ENCODE data around the gene ZNF200. TPM values are rescaled to one million over a fixed set of nuclear protein-coding genes. Genes with fewer than 3 reads are reported as not detected.
"Not testable (repeated sequence)": the region's sequence is repeated elsewhere in the genome, so short reads cannot be mapped to it uniquely, and the experiment has no call there.

ZNF200 gene
- total RNA-seq, 1 donor from 2014 or later = 5.1 TPM

- DNase-seq (ENCODE audit: missing footprints) = no peak
- intact Hi-C loops (cut with DNase I) = no loop called here
- no peak for ATAC-seq
These were observed 47.8 kb downstream of the ZNF200 start for GRCh38 chr16:3186946-3187690.

- intact Hi-C loops (cut with DNase I) = no loop called here
- DNase-seq (ENCODE audit: missing footprints) = no peak
- no peak for ATAC-seq
These were observed 51.4 kb downstream of the ZNF200 start for GRCh38 chr16:3183445-3184139.

GRCh38 chr16:3182608-3183444 lies 52.1 kb downstream of the ZNF200 start:
- peak; percentile 84 for DNase-seq (ENCODE audit: missing footprints)
- no peak for ATAC-seq
- intact Hi-C loops (cut with DNase I) = no loop called here

GRCh38 chr16:3182293-3182607 lies 52.7 kb downstream of the ZNF200 start:
- intact Hi-C loops (cut with DNase I); ATAC-seq; DNase-seq (ENCODE audit: missing footprints): not testable (repeated sequence)

- no peak for ATAC-seq
- DNase-seq (ENCODE audit: missing footprints) = no peak
- intact Hi-C loops (cut with DNase I) = no loop called here
These were observed 54.5 kb downstream of the ZNF200 start for GRCh38 chr16:3180445-3180878.

- no peak for DNase-seq (ENCODE audit: missing footprints)
- no peak for ATAC-seq
- intact Hi-C loops (cut with DNase I) = no loop called here
These were observed 55.3 kb downstream of the ZNF200 start for GRCh38 chr16:3179651-3180050.

- DNase-seq (ENCODE audit: missing footprints) = no peak
- intact Hi-C loops (cut with DNase I) = no loop called here
- ATAC-seq = no peak
These were observed 59.5 kb downstream of the ZNF200 start for GRCh38 chr16:3175157-3176093.

- intact Hi-C loops (cut with DNase I) = no loop called here
- ATAC-seq (no peak), DNase-seq (ENCODE audit: missing footprints) (no peak)
These were observed 60.3 kb downstream of the ZNF200 start for GRCh38 chr16:3174618-3175148.

- no peak for DNase-seq (ENCODE audit: missing footprints)
- no peak for ATAC-seq
- intact Hi-C loops (cut with DNase I) = no loop called here
These were observed 60.9 kb downstream of the ZNF200 start for GRCh38 chr16:3173892-3174617.

Other genes with a start within 250 kb of the ZNF200 start
- 0.32 TPM for gene CLDN9, start 222.2 kb downstream of the ZNF200 start, total RNA-seq
- gene CLDN6, start 217.0 kb downstream of the ZNF200 start, total RNA-seq = not detected
- gene TNFRSF12A, start 214.8 kb downstream of the ZNF200 start, total RNA-seq = 42.8 TPM
- gene HCFC1R1, start 211.2 kb downstream of the ZNF200 start, total RNA-seq = 68.6 TPM
- 12.9 TPM for gene THOC6, start 211.1 kb downstream of the ZNF200 start, total RNA-seq
- gene BICDL2, start 198.2 kb downstream of the ZNF200 start, total RNA-seq = not detected
- 1.7 TPM for gene MMP25, start 188.6 kb downstream of the ZNF200 start, total RNA-seq
- 57.8 TPM for gene IL32, start 169.5 kb downstream of the ZNF200 start, total RNA-seq
- not detected for gene ZSCAN10, start 135.9 kb downstream of the ZNF200 start, total RNA-seq
- gene ZNF205, start 122.6 kb downstream of the ZNF200 start, total RNA-seq = 7.4 TPM
- 6.2 TPM for gene ZNF213, start 100.1 kb downstream of the ZNF200 start, total RNA-seq
- gene OR1F1, start 47.0 kb downstream of the ZNF200 start, total RNA-seq = not detected
- 1.1 TPM for gene MEFV, start 21.5 kb upstream of the ZNF200 start, total RNA-seq
- 8.4 TPM for gene ZNF263, start 48.3 kb upstream of the ZNF200 start, total RNA-seq
- 8.4 TPM for gene TIGD7, start 70.3 kb upstream of the ZNF200 start, total RNA-seq
- gene ZNF75A, start 70.3 kb upstream of the ZNF200 start, total RNA-seq = 19.0 TPM
- not detected for gene OR2C1, start 120.7 kb upstream of the ZNF200 start, total RNA-seq
- gene ZSCAN32, start 165.8 kb upstream of the ZNF200 start, total RNA-seq = 6.9 TPM
- gene ZNF174, start 166.1 kb upstream of the ZNF200 start, total RNA-seq = 10.0 TPM
- 1.8 TPM for gene ZNF597, start 208.3 kb upstream of the ZNF200 start, total RNA-seq
- 42.7 TPM for gene NAA60, start 208.5 kb upstream of the ZNF200 start, total RNA-seq